ENCODE measurements around the gene MYL7.

The MYL7 gene

DNA sequence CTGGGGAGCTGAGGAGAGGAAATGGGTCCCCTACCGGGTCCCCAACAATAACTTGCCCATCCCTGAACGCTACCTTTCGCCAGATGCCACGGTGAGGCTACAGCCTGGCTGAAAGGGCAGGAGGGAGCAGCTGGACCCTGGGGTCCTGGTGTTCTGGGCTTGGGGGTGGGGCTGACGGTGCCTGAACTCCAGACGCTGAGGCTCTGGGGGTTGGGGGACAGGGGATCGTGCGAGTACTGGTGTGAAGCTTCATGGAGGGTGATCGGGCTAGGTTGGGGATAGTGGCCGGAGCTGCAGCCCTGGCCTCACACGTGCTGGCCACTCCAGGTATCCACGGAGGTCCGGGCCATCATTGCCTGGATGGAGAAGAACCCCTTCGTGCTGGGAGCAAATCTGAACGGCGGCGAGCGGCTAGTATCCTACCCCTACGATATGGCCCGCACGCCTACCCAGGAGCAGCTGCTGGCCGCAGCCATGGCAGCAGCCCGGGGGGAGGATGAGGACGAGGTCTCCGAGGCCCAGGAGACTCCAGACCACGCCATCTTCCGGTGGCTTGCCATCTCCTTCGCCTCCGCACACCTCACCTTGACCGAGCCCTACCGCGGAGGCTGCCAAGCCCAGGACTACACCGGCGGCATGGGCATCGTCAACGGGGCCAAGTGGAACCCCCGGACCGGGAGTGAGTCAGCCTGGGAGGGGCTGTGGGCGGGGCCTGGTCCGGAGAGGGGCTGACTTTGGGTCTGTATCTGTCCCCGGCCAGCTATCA, 28.7 kb downstream of the MYL7 start:
- DNase-seq (ENCODE audit: low read depth): no peak

DNA sequence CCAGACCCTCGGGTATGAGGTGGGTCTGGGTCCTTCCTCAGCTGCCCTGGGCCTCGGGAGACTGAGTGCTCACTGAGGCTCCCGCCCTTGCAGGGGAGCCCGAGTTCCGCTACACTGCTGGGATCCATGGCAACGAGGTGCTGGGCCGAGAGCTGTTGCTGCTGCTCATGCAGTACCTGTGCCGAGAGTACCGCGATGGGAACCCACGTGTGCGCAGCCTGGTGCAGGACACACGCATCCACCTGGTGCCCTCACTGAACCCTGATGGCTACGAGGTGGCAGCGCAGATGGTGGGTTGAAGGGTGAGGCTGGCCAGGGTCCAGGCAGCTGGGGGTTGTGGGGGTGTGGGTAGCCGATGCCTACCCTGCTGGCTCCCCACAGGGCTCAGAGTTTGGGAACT, 29.4 kb downstream of the MYL7 start:
- DNase-seq (ENCODE audit: low read depth): no peak

DNA sequence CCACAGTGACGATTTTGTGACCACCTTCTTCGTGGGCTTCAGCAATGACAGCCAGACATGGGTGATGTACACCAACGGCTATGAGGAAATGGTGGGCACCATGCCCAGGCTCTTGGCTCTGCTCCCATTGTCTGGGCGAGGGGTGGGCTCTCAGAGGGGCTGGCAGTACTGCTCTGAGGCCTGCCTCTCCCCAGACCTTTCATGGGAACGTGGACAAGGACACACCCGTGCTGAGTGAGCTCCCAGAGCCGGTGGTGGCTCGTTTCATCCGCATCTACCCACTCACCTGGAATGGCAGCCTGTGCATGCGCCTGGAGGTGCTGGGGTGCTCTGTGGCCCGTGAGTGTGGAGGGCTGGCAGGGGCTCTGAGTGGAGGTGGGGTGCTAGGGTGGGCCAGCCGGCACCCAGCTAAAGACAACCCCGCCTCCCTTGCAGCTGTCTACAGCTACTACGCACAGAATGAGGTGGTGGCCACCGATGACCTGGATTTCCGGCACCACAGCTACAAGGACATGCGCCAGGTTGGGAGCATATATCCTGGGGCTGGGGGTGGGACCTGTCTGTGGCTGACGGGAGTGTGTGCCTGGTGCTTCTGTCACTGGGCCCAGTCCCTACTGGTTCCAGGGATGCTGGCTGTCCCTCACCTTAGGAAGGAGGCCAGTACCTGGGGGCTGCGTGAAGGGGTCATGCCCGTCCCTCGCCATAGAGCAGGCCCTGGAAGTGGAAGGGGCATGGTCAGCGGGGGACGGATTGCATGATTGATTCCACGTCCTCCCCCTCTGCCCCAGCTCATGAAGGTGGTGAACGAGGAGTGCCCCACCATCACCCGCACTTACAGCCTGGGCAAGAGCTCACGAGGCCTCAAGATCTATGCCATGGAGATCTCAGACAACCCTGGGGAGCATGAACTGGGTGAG, 30.2 kb downstream of the MYL7 start:
- DNase-seq (ENCODE audit: low read depth): no peak

DNA sequence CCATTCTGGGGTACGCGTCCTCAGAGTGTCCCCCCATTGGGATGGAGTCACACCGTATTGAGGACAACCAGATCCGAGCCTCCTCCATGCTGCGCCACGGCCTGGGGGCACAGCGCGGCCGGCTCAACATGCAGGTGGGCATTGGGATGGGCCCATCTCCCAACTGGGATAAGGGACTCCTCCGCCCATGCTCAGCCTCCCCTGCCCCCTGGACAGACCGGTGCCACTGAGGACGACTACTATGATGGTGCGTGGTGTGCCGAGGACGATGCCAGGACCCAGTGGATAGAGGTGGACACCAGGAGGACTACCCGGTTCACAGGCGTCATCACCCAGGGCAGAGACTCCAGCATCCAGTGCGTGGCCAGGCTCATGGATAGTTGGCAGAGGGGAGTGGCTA, 31.1 kb downstream of the MYL7 start:
- DNase-seq (ENCODE audit: low read depth): no peak

DNA sequence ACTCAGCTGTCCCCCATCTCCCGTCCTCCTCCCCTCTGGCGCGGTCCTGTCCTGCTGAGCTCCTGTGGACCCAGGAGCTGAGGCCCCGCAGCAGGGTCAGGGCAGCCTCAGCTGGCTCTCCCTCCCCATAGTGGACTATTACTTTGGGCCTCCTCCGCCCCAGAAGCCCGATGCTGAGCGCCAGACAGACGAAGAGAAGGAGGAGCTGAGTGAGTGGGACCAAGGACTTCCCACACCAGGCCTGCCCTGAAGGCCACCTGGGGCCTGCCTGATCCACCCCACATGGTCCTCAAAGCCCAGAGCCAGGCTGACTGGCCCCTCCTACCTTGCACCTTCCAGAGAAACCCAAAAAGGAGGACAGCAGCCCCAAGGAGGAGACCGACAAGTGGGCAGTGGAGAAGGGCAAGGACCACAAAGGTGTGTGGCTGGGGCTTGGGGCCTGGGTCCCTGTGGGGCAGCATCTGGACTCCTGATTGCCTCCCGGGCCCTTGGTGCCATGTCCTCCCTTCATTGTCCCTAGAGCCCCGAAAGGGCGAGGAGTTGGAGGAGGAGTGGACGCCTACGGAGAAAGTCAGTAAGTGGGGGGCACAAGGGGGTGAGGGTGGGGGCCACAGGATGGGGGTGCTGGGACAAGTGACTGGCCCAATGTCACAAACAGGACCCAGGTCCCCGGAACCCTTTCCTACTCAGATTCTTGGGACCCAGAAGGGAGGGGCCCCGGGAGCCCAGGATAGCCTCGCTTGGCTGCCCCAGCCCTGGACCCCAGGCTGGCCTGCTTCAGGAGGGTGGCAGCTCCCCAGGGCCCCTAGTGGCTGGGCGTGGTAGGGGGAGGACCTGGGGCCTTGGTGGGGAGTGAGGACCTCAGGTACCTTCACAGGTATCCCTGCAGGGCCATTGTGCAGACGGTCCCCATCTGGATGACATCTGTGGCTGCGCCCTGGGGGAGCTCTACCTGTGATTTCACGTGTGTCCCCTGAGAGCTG, 32.1 kb downstream of the MYL7 start:
- DNase-seq (ENCODE audit: low read depth): no peak

DNA sequence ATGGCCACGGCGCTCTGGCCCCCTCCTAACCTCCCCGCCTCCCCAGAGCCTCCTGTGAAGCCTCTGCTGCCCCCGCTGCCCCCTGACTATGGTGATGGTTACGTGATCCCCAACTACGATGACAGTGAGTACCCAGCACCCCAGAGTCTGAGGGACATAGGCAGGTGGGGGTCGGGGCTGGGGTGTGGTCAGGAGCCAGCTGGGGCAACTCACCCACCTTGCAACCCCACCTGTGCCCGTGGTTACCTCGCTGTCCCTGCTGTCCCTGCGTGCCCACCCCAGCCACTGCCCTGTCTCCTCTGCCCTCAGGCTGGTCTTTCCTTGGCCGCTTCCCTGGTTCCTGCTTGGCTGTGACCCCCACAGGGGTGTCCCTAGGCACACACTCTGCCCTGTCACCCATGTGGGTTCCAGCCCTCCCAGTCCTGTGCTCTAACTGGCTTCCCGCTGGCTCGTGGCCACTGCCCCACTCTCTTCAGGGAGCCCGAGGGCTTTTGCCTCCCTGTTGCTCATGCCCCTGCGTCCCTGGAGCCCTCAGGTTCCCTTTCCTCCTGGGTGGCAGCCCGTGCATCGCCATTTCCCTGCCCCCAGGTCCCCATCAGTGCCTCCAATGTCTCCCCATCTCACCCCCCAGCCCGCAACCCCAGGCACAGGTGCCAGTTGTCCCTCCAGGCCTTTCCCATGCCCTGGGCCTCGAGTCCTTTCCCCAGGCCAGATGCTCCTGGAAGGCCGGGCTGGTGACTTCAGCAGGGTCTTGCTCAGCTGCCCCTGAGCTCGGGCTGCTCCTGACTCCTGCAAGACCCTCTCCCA, 33.0 kb downstream of the MYL7 start:
- DNase-seq (ENCODE audit: low read depth): no peak

DNA sequence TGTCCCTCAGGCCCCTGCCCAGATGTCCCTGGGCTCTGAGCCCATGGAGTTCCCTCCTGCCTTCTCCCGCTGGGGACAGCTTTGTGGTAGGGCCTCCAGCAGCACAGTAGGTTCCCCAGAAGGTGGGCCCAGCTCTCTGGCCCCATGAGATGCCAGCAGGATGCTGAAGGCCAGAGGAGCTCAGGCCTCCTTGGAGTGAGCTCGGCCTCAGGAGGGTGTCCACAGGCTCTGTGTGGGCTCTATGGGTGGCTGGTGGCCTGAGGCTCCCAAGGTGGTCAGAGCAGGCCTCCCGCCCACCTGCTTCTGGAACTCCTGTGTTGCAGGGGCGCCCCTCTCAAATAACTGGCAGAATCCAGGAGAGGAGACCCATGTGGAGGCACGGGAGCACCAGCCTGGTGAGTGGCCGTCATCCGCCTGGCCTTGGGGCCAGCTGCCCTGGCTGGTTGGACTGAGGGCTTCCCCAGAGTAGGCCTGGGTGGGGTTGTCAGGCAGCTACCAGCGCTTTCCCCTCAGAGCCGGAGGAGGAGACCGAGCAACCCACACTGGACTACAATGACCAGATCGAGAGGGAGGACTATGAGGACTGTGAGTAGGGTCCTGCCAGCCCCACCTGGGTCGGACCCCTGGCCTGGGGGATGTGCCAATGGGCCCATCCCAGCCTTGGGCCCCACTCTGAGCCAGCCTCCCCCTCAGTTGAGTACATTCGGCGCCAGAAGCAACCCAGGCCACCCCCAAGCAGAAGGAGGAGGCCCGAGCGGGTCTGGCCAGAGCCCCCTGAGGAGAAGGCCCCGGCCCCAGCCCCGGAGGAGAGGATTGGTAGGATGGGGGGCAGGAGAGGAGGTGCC, 33.8 kb downstream of the MYL7 start:
- no peak for DNase-seq (ENCODE audit: low read depth)

DNA sequence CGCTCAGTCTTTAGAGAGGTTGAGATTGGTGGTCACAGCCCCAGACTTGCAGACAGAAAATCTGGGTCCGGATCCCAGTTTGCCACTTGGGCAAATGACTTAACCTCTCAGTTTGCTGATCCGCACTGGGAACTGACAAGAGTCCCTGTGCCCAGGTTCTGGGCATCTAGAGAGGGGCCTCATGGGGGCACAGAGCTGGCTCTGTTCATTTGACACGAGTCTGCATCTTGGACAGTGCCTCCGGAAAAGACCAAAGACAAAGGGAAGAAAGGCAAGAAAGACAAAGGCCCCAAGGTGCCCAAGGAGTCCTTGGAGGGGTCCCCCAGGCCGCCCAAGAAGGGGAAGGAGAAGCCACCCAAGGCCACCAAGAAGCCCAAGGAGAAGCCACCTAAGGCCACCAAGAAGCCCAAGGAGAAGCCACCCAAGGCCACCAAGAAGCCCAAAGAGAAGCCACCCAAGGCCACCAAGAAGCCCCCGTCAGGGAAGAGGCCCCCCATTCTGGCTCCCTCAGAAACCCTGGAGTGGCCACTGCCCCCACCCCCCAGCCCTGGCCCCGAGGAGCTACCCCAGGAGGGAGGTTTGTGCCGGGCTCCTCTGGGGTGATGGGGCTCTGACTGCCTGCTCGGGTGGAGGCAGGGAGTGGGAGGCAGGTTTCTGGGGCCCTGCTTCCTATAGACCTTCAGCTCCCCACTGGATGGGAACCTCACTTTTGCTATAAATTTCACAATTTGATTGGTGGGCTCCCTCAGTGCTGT, 34.6 kb downstream of the MYL7 start:
- no peak for DNase-seq (ENCODE audit: low read depth)

DNA sequence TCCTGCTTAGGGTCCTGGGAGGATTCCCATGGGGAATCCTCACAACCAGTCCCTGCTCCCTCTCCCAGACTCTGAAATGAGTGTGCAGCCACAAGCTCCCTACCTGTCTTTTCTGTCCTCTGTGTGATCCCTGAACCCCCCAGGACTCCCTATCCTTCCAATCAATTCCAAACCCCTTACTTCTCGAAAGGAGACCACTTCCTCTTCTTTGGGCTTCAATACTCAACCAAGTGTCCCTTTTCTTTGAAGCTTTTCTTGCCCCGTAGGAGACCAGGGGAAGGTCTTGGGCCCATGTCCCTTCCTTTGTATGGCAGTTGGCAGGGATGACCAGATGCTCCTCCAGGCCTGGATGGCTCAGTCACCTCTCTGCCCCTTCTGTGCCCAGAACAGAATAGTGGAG, 35.3 kb downstream of the MYL7 start:
- DNase-seq (ENCODE audit: low read depth): no peak

DNA sequence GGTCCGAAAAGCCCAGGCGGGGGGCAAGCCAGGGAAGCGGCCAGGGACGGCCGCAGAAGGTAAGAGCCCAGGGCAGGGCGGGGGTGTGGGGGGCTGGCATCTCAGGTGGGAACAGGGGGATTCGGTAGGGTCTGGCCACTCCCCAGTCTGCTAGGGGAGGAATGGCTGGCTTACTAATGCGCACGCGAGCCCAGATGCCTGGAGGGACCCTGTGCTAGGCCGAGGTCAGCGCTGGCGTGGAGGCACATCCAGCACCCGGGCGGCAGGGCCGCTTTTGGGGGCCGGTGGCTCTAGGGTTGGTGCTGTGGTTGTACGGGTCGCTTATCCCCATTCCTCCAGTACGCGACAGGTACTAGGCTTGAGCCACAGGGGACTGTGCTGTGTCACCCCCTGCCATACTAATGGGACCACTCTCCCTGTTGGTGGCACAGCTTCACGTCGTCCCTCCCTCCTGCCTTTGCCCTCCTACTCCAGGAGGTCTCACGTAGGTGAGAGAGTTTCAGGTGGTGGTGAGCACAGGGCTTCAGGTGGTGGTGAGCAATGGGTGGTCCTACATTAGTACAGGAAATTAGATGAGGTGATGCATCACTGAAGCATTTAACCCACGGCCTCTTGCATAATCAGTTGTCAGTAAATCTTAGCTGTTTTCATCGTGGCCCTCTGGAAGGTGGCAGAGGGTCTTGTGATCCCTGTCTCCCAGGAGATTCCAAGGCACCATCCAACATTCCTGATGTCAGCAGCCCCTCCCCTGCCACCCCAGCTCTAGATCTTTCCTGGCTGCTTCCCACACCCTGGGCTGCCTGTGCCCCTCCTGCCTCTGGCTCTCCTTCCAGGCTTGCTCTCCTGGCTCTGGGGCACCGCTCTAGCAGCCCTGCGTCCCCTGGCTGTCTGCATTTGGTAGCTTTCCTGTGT, 36.0 kb downstream of the MYL7 start:
- DNase-seq (ENCODE audit: low read depth): no peak

DNA sequence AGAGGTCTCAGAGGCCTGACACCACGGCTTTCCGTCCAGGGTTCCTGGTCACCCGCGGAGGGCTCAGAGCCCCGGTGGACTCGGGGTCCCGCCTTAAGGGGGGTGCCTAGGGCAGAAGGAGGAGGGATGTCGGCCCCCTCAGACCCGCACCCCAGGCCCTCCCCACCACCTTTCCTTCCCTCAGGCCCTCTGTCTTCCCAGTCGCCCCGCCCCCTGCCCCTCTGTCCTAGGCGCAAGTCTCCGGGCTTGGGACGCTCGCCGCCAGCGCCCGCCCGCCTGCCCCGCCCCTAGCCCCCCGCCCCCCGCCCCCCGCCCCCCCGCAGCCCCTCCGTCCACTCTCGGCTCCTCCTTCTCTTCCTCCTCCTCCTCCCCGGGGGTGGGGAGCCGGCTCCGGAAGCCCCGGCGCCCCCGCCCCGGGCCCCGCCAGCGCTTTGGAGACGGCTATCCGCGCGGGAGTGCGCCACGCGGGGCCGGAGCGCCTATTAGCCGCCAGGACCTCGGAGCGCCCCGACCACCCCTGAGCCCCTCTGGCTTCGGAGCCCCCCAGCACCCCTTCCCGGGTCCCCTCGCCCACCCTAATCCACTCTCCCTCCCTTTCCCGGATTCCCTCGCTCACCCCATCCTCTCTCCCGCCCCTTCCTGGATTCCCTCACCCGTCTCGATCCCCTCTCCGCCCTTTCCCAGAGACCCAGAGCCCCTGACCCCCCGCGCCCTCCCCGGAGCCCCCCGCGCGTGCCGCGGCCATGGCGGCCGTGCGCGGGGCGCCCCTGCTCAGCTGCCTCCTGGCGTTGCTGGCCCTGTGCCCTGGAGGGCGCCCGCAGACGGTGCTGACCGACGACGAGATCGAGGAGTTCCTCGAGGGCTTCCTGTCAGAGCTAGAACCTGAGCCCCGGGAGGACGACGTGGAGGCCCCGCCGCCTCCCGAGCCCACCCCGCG, 36.9 kb downstream of the MYL7 start, which contains the start of gene AEBP1:
Gene AEBP1 (plus strand): TSS at position 423 of the 937 bp plus-strand sequence. CDS start 321 bp downstream, at position 744.
- no peak for DNase-seq (ENCODE audit: low read depth)

DNA sequence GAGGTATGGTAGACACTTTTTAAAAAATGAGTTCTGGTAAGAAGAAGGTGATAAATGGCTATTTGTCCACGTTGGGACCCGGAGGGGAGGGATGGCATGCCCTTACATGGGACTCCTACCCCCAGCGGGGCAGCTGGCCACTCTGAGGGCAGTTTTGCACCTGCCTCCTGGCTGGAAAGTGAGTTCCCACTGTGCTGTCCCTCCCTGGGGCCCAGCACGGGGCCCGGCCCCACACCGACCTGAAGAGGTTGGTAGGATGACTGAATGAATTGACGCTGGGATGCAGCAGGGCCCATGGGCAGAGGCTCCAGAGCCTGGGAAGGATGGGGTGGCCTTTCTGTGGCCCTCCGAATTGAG, 37.6 kb downstream of the MYL7 start:
- no peak for DNase-seq (ENCODE audit: low read depth)

DNA sequence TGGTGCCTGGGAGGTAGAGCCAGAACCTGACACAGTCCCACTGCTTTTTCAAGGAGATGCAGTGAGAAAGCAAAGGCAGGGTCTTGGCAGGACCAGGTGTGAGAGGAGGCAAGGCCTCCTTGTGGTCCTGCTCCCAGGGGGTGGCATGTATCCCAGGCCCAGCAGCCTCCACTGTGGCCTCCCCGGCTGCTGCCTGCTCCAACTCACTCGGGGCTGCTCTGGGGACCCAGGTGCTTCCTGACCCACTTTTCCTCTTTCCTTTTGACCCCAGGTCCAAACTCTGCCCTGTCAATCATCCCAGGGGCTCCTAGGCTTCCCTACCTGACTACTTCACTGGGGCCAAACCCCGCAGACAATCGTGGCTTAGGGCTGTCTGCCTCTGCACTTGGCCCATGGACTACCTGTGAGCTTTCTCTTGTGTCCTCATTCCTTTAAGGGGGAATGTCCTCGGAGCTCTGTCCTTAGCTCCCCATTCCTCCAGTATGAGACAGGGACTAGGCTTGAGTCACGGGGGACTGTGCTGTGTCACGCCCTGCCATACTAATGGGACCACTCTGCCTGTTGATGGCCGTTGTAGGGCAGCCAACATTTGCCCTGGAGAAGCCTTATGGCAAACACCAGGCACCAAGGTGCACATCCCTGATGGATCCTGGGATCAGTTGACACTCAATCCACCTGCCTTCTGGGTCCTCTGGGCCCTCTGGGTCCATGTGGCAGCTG, 38.1 kb downstream of the MYL7 start:
- no peak for DNase-seq (ENCODE audit: low read depth)

DNA sequence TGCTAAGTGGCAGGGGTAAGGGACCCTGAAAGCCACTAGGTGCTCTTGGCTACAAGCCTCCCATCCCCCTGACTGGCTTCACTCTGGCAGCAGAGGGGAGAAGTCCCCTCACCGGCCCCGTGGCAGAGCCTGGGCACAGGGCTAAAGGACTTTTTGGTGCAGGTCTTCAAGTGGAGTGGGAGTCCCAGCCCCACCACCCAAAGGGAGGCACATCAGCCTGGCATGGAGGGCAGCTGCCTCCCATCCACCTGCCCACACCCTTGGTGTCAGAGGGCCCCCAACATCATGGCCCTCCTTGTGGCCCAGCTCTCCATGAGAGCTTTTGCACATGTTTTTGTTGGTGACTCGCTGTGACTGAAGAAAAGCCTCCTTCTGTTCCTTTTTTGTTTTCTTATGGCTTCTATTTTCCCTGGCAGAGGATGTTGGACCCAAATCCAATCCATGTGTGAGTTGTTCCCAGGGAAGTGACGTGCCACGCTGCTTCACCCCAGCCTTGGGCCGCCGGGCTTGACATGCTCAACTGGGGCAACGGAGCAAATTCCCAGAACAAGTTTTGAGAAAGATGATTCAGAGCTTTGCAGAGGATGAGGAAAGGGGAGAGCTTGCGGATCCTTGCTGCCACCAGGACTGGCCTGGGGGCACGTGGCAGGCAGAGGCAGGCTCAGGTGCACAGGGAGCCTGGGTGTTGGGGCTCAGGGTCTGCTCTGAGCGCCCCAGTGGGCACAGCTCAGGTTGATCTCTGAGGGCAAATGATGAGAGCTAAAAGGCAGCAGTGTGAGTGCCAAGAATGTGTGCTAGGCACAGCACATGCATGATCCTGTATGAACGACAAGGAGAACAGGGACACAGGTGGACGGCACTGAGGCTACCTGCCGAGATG, 38.9 kb downstream of the MYL7 start:
- no peak for DNase-seq (ENCODE audit: low read depth)

DNA sequence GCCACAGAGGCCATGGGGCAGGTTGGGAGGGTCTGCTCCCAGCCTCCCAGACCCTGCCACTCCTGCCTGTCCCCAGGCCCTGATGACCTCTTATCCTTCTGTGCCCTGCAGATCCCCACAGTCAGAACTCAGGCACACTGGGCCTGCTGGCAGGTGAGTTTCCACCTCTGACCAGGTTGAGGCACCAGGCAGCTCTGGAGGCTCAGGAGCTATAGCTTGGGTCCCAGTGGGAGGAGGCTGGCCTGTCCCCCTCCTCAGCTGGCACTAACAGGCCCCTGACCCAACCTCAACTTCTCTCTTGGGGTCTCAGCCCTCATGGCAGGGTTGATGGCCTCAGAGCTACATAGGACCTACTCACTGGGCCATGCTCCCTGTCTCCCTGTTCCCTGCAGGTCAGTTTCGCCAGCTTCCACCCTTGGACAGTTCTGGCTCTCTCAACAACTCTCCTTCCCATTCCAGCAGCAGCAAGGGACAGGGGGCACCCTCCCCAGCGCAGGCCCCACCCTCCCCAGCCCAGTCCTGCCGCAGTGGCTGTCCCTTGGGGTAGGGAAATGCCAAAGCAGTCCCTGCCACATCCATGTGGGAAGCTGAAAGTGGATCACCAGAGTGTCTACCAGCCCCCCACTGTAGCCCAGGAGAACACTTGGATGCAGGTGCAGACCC, 39.7 kb downstream of the MYL7 start:
- DNase-seq (ENCODE audit: low read depth): no peak

Data from HS-27A (cell line).